Measurements from ENCODE around the gene PSAPL1.

GRCh38 chr4:7430965-7431695 lies 3.6 kb downstream of the PSAPL1 start:
- no peak for TF ChIP-seq CHD2 (IDR thresholded peaks at IDR 0.05; ENCODE audit: low read length, partially characterized antibody)
- TF ChIP-seq, protein P1, sequence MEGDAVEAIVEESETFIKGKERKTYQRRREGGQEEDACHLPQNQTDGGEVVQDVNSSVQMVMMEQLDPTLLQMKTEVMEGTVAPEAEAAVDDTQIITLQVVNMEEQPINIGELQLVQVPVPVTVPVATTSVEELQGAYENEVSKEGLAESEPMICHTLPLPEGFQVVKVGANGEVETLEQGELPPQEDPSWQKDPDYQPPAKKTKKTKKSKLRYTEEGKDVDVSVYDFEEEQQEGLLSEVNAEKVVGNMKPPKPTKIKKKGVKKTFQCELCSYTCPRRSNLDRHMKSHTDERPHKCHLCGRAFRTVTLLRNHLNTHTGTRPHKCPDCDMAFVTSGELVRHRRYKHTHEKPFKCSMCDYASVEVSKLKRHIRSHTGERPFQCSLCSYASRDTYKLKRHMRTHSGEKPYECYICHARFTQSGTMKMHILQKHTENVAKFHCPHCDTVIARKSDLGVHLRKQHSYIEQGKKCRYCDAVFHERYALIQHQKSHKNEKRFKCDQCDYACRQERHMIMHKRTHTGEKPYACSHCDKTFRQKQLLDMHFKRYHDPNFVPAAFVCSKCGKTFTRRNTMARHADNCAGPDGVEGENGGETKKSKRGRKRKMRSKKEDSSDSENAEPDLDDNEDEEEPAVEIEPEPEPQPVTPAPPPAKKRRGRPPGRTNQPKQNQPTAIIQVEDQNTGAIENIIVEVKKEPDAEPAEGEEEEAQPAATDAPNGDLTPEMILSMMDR (IDR thresholded peaks at IDR 0.05), result no peak
- TF ChIP-seq RFX5 (IDR thresholded peaks at IDR 0.05; ENCODE audit: low read length), result no peak
- TF ChIP-seq GATA2 (CRISPR knock-in tag; IDR thresholded peaks at IDR 0.05), result no peak
- TF ChIP-seq SIN3A (IDR thresholded peaks at IDR 0.05; ENCODE audit: borderline replicate concordance, low read depth, low read length), result no peak
- no peak for TF ChIP-seq ELF1 (IDR thresholded peaks at IDR 0.05)
- TF ChIP-seq EP300 (IDR thresholded peaks at IDR 0.05; ENCODE audit: borderline replicate concordance in 1 of 2, low read depth in 1 of 2, low read length in 1 of 2), result no peak
- no peak for TF ChIP-seq POLR2AphosphoS5 (IDR thresholded peaks at IDR 0.05; ENCODE audit: low read depth, low read length)
- no peak for TF ChIP-seq JUND (IDR thresholded peaks at IDR 0.05)
- TF ChIP-seq RCOR1 (IDR thresholded peaks at IDR 0.05; ENCODE audit: low read length), result no peak
- TF ChIP-seq TAF1 (IDR thresholded peaks at IDR 0.05; ENCODE audit: borderline replicate concordance, low read depth, low read length), result no peak
- TF ChIP-seq, protein P2, sequence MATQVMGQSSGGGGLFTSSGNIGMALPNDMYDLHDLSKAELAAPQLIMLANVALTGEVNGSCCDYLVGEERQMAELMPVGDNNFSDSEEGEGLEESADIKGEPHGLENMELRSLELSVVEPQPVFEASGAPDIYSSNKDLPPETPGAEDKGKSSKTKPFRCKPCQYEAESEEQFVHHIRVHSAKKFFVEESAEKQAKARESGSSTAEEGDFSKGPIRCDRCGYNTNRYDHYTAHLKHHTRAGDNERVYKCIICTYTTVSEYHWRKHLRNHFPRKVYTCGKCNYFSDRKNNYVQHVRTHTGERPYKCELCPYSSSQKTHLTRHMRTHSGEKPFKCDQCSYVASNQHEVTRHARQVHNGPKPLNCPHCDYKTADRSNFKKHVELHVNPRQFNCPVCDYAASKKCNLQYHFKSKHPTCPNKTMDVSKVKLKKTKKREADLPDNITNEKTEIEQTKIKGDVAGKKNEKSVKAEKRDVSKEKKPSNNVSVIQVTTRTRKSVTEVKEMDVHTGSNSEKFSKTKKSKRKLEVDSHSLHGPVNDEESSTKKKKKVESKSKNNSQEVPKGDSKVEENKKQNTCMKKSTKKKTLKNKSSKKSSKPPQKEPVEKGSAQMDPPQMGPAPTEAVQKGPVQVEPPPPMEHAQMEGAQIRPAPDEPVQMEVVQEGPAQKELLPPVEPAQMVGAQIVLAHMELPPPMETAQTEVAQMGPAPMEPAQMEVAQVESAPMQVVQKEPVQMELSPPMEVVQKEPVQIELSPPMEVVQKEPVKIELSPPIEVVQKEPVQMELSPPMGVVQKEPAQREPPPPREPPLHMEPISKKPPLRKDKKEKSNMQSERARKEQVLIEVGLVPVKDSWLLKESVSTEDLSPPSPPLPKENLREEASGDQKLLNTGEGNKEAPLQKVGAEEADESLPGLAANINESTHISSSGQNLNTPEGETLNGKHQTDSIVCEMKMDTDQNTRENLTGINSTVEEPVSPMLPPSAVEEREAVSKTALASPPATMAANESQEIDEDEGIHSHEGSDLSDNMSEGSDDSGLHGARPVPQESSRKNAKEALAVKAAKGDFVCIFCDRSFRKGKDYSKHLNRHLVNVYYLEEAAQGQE (IDR thresholded peaks at IDR 0.05; ENCODE audit: low read depth, low read length), result no peak
- TF ChIP-seq RAD21 (IDR thresholded peaks at IDR 0.05; ENCODE audit: low read length), result no peak
